ENCODE data around the gene KLHL29. TPM values are rescaled to one million over a fixed set of nuclear protein-coding genes. Genes with fewer than 3 reads are reported as not detected.

The KLHL29 gene
- total RNA-seq, 1 donor = 1.0 TPM

DNA sequence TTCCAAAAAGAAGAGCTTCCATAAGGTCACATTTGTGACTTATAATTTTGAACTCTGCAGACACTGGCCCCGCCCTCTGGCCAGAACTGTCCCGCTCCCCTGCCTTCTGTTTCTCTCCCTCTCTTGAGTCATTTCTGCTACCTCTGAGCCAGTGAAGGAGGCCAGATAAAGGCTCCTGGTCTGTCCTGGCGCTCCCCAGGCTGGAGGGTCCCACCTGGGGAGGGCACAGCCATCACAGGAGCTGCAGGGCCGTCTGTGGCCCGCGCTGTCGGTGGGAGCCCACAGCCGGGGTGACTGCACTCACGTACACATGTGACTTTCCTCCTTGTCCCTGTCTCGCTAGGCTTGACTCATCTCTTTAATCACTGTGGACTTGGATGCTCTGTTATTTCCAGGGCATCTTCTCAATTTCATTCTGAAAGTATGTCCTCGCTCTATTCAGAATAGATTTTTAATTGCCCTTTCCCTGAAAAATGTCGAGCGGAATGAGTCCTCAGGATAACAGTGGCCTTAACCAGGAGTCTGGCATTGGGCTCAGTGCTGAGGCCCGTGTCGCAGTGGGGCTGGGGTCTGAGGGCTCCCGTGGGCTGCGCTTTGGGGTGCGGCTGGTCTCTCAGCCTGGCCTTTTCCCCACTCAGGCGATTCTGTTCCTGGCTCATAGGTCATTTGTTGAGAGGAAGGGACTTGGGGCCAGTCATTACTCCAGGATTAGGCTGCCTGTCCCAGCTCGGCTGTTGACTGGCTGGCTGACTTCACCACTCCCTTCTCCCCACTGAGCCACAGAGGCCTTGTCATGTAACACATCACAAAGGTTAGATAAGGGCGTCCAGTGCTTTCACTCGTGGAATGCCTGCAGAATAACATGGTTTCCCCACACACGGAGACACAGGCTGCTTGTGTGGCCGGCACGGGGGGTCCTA is 34.5 kb downstream of the KLHL29 start:
- H3K9me3 ChIP-seq (ENCODE audit: low read depth, low read length) = no peaks in the 10 kb centered on the region
- H3K4me1 ChIP-seq (ENCODE audit: insufficient read depth, low read length) = no peaks in the 10 kb centered on the region
- no peak overlapping the region for H3K4me3 ChIP-seq (ENCODE audit: low read length)
- H3K27me3 ChIP-seq (ENCODE audit: insufficient read depth, low read length) = no peaks in the 10 kb centered on the region

DNA sequence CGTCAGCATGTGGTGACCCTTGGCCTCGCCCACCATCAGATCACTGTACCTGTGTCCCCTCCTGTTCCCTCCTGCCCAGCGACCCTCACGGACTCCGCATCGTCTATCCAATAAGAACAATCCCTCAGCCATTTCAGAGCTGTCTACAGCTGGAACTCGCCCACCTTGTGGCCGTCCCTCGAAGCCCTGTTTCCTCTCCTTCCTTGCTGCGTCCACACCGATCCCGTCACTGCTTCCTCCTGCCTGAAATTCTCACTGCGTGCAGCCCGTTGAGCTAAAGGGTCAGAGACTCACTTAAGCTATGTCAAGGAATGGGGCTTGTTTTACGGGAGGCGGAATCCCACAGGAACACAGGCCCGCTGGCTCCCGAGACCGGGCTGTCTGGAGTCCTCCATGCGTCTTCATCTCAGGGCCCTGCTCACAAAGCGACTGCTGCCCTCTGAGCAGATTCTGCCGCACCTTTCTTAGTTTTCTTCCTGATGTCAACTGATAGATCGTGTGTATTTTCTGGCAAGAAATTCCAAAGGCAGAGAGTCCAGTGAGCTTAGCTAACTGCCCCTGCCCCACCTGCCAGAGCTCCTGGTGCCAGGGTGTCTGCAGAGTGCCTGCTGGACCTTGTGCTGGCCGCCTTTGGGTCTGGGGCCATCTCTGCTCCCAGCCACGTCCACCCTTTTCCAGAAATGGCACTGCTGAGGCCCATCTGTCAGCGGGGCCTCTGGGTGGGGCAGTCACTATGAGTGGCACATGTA is 35.3 kb downstream of the KLHL29 start:
- no peak overlapping the region for H3K4me3 ChIP-seq (ENCODE audit: low read length)
- no peaks in the 10 kb centered on the region for H3K27me3 ChIP-seq (ENCODE audit: insufficient read depth, low read length)
- H3K4me1 ChIP-seq (ENCODE audit: insufficient read depth, low read length) = no peaks in the 10 kb centered on the region
- no peaks in the 10 kb centered on the region for H3K9me3 ChIP-seq (ENCODE audit: low read depth, low read length)

GRCh38 chr2:23420840-23421476 is 36.0 kb downstream of the KLHL29 start:
- Histone ChIP-seq H3K9me3 (ENCODE audit: low read depth, low read length) (no peaks in the 10 kb centered on the region), H3K4me3 (ENCODE audit: low read length) (no peak overlapping the region), H3K4me1 (ENCODE audit: insufficient read depth, low read length) (no peaks in the 10 kb centered on the region), H3K27me3 (ENCODE audit: insufficient read depth, low read length) (no peaks in the 10 kb centered on the region)

- Histone ChIP-seq H3K9me3 (ENCODE audit: low read depth, low read length) (no peaks in the 10 kb centered on the region), H3K4me1 (ENCODE audit: insufficient read depth, low read length) (no peaks in the 10 kb centered on the region), H3K4me3 (ENCODE audit: low read length) (no peak overlapping the region), H3K27me3 (ENCODE audit: insufficient read depth, low read length) (no peaks in the 10 kb centered on the region)
Measured at GRCh38 chr2:23422089-23423061, 37.4 kb downstream of the KLHL29 start.

DNA sequence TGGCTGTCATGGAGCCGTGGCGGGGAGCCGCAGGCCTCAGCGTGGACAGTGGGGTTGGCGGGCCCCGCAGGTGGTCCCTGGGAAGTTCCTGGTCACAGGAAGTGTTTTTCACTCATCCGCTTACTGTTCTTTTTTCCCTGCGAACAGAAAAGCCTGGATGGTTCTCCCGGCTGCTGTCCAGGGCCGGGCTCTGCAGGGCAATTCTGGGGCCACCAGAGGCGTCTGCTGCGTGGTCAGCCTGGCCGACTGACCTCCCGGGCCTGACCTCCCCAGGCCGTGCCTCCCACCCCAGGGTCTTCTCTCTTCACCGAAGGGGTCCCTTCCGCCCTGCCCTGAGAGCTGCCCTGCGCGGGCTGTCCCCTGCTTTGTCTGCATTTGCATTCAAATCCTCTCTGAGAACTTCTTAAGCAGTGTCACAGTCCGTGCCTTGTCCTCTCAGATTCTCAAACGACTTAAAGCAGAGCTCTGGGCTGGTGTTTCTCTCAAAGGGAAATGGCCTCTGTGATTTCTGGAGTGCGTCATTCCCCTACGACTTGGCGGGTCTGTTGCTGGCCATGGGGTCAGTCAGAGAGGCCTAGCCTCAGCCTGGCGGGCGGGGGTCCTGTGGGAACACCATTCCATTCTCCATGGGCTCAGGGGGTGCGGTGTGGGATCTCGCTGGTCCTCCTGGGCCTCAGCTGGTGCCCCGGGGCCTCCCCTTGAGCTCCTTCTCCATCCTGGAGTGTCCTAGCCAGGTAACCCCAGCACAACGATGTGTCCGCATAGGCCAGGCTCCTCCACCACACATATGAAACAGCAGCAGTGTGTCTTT is 38.3 kb downstream of the KLHL29 start:
- Histone ChIP-seq H3K4me3 (ENCODE audit: low read length) (no peak overlapping the region), H3K4me1 (ENCODE audit: insufficient read depth, low read length) (no peaks in the 10 kb centered on the region), H3K9me3 (ENCODE audit: low read depth, low read length) (no peaks in the 10 kb centered on the region), H3K27me3 (ENCODE audit: insufficient read depth, low read length) (no peaks in the 10 kb centered on the region)

DNA sequence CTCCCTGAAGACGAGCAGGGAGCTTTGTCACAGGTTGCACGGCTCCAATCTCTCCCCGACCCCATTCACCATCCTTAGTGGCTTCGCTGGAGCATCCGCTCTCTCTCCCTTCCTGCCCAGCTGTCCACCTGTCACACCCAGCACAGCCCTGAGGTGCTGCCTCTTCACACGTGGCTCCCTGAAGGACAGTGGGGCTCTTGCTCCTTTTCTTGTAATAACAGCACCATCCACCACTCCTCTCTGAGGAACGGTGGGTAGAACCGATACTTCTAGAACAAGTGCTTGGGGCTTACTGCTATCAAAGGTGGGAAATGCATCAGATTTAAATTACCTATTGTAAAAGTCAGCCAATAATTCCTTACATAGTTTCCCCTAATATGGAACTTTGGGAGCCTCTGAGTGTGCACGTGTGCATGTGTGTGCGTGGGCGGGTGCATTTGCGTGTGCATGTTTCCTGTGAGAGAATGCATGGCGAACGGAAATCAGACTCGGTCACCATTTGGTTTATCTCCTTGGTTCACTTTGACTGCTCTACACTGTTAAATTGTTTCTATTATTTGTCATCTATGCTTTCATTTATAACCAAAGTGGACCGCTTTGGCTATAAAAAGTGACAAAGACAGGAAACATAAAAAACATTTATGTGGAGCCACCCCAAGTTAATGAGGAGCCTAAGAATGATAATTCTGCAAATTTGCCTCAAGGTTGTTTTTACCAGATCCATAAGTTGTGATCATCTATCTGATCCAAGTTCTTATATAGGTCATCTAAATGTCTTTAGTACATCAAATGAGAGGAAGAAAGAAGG is 39.1 kb downstream of the KLHL29 start:
- Histone ChIP-seq H3K4me3 (ENCODE audit: low read length) (no peak overlapping the region), H3K4me1 (ENCODE audit: insufficient read depth, low read length) (no peaks in the 10 kb centered on the region), H3K9me3 (ENCODE audit: low read depth, low read length) (no peaks in the 10 kb centered on the region), H3K27me3 (ENCODE audit: insufficient read depth, low read length) (no peaks in the 10 kb centered on the region)

DNA sequence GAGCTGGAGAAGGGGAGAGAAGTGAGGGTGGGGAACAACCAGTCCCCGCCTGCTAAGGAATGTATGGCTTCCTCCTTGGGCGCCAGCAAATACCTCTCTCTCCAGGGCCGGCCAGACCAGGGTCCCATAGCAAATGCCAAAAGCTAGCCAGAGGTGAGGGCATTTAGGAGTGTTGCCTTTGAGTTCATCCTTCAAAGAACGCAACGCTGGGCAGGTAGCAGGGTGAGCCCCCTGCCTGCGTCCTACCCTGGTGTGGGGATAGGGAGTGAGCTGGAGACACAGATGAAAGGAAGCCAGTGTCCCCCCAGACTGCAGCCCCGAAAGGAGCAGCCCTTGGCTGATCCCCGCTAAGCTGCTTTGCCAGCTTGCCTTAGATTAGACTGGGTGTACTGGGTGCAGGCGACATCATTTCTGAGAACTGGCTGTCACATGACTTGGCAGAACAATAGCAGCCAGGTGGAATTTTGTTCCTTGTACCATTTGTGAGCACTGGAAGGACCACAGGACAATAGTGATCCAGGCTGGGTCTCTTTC is 40.4 kb downstream of the KLHL29 start:
- Histone ChIP-seq H3K4me1 (ENCODE audit: insufficient read depth, low read length) (no peaks in the 10 kb centered on the region), H3K4me3 (ENCODE audit: low read length) (no peak overlapping the region), H3K27me3 (ENCODE audit: insufficient read depth, low read length) (no peaks in the 10 kb centered on the region), H3K9me3 (ENCODE audit: low read depth, low read length) (no peaks in the 10 kb centered on the region)

GRCh38 chr2:23425885-23426262 is 40.9 kb downstream of the KLHL29 start:
- no peaks in the 10 kb centered on the region for H3K9me3 ChIP-seq (ENCODE audit: low read depth, low read length)
- no peak overlapping the region for H3K4me3 ChIP-seq (ENCODE audit: low read length)
- no peaks in the 10 kb centered on the region for H3K27me3 ChIP-seq (ENCODE audit: insufficient read depth, low read length)
- H3K4me1 ChIP-seq (ENCODE audit: insufficient read depth, low read length) = no peaks in the 10 kb centered on the region

DNA sequence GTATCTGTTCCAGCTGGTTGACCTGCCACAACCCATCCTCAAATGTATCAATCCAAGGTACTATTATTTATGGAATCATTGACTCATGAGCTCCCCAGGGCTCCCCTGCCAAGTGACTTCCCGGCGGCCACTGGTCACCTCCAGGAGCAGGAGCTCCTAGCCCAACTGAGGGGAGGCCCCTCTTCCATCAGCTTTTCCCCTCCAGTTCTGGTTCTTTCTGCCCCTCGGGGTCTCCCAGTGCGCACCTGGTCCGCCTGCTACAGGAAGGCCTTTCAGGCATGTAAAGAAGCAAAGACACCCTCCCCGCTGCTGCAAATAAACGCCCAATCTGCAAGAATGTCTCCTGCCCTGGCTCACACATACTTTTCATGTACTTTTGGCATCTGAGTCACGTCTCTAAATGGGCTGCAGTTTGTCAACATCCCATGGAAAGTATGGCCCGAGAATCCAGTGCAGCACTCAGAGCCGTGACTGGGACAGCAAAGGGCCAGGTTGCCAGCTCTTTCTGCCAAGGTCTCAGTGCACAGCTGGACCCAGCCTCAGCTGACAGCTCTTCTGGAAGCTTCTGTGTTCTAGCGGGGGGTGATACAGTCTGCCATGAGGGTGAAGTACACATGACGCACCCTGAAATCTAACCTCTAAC is 41.4 kb downstream of the KLHL29 start:
- H3K9me3 ChIP-seq (ENCODE audit: low read depth, low read length) = no peaks in the 10 kb centered on the region
- H3K4me3 ChIP-seq (ENCODE audit: low read length) = no peak overlapping the region
- no peaks in the 10 kb centered on the region for H3K4me1 ChIP-seq (ENCODE audit: insufficient read depth, low read length)
- no peaks in the 10 kb centered on the region for H3K27me3 ChIP-seq (ENCODE audit: insufficient read depth, low read length)

GRCh38 chr2:23427350-23427749 is 42.4 kb downstream of the KLHL29 start:
- H3K4me3 ChIP-seq (ENCODE audit: low read length) = no peak overlapping the region
- no peaks in the 10 kb centered on the region for H3K27me3 ChIP-seq (ENCODE audit: insufficient read depth, low read length)
- no peaks in the 10 kb centered on the region for H3K4me1 ChIP-seq (ENCODE audit: insufficient read depth, low read length)
- no peaks in the 10 kb centered on the region for H3K9me3 ChIP-seq (ENCODE audit: low read depth, low read length)

GRCh38 chr2:23427976-23428375 is 43.0 kb downstream of the KLHL29 start:
- Histone ChIP-seq H3K9me3 (ENCODE audit: low read depth, low read length) (no peaks in the 10 kb centered on the region), H3K4me3 (ENCODE audit: low read length) (no peak overlapping the region), H3K27me3 (ENCODE audit: insufficient read depth, low read length) (no peaks in the 10 kb centered on the region), H3K4me1 (ENCODE audit: insufficient read depth, low read length) (no peaks in the 10 kb centered on the region)

- Histone ChIP-seq H3K4me1 (ENCODE audit: insufficient read depth, low read length) (no peaks in the 10 kb centered on the region), H3K4me3 (ENCODE audit: low read length) (no peak overlapping the region), H3K9me3 (ENCODE audit: low read depth, low read length) (no peaks in the 10 kb centered on the region), H3K27me3 (ENCODE audit: insufficient read depth, low read length) (no peaks in the 10 kb centered on the region)
Measured at GRCh38 chr2:23429036-23429435, 44.1 kb downstream of the KLHL29 start.
